H9 (cell line): Measurements from ENCODE around the gene FOXC2. TPM values are rescaled to one million over a fixed set of nuclear protein-coding genes. Genes with fewer than 3 reads are reported as not detected.

ENCODE experiments used
- DNase-seq: peaks from one replicate; pipeline ENCODE4 v3.0.0-alpha.2; 2017
- H2AFZ ChIP-seq: one replicate; pipeline ENCODE4 v1.6.1; 2013; ENCODE audit warnings: mild to moderate bottlenecking, low read length, control low read depth, moderate library complexity
- H2AK5ac ChIP-seq: 2 replicates; pipeline ENCODE4 v1.6.1; 2013; ENCODE audit warnings: low read length, control low read depth, mixed read lengths; ENCODE audit not compliant: insufficient read length
- H2BK120ac ChIP-seq: one replicate; pipeline ENCODE4 v1.6.1; 2013; ENCODE audit warnings: low read depth, mild to moderate bottlenecking, low read length, control low read depth, inconsistent platforms; ENCODE audit not compliant: poor library complexity, severe bottlenecking
- H2BK12ac ChIP-seq: 2 replicates; pipeline ENCODE4 v1.6.1; 2013; ENCODE audit warnings: low read length, control low read depth, mixed read lengths, low read depth; ENCODE audit not compliant: insufficient read length
- H2BK15ac ChIP-seq: 2 replicates; pipeline ENCODE4 v1.6.1; 2013; ENCODE audit warnings: low read depth, low read length, control low read depth
- H2BK20ac ChIP-seq: one replicate; pipeline ENCODE4 v1.6.1; 2013; ENCODE audit warnings: low read depth, mild to moderate bottlenecking, low read length, control low read depth, inconsistent platforms; ENCODE audit not compliant: poor library complexity, severe bottlenecking
- H2BK5ac ChIP-seq: 2 replicates; pipeline ENCODE4 v1.6.1; 2013; ENCODE audit warnings: low read length, control low read depth, mixed read lengths; ENCODE audit not compliant: insufficient read length
- H3K14ac ChIP-seq: 2 replicates; pipeline ENCODE4 v1.6.1; 2013; ENCODE audit warnings: low read length, control low read depth; ENCODE audit not compliant: insufficient read depth
- H3K18ac ChIP-seq: 2 replicates; pipeline ENCODE4 v1.6.1; 2013; ENCODE audit warnings: low read depth, mild to moderate bottlenecking, mixed read lengths, low read length, control low read depth; ENCODE audit not compliant: insufficient read length
- H3K23ac ChIP-seq: 2 replicates; pipeline ENCODE4 v1.6.1; 2013; ENCODE audit warnings: low read length, control low read depth, mixed read lengths, low read depth; ENCODE audit not compliant: insufficient read length
- H3K23me2 ChIP-seq: 2 replicates; pipeline ENCODE4 v1.6.1; 2013; ENCODE audit warnings: low read depth, mild to moderate bottlenecking, mixed read lengths, low read length, control low read depth; ENCODE audit not compliant: insufficient read length, poor library complexity, severe bottlenecking
- H3K27ac ChIP-seq: 2 replicates; pipeline ENCODE4 v1.5.1; 2013; ENCODE audit warnings: low read length, control low read depth, mixed read lengths, low read depth; ENCODE audit not compliant: insufficient read length
- H3K27me3 ChIP-seq: 2 replicates; pipeline ENCODE4 v1.6.1; 2013; ENCODE audit warnings: low read length, control low read depth, inconsistent platforms; ENCODE audit not compliant: insufficient read depth
- H3K4ac ChIP-seq: 2 replicates; pipeline ENCODE4 v1.6.1; 2013; ENCODE audit warnings: low read depth, mild to moderate bottlenecking, control low read depth, inconsistent platforms, low read length, moderate library complexity
- H3K4me1 ChIP-seq: 2 replicates; pipeline ENCODE4 v1.6.1; 2013; ENCODE audit warnings: low read length, control low read depth, inconsistent platforms; ENCODE audit not compliant: insufficient read depth
- H3K4me2 ChIP-seq: 2 replicates; pipeline ENCODE4 v1.6.1; 2013; ENCODE audit warnings: low read length, control low read depth, mixed read lengths; ENCODE audit not compliant: insufficient read length, insufficient read depth
- H3K56ac ChIP-seq: 2 replicates; pipeline ENCODE4 v1.6.1; 2013; ENCODE audit warnings: low read depth, mild to moderate bottlenecking, mixed read lengths, low read length, control low read depth; ENCODE audit not compliant: insufficient read length
- H3K79me1 ChIP-seq: 2 replicates; pipeline ENCODE4 v1.6.1; 2013; ENCODE audit warnings: low read depth, mild to moderate bottlenecking, moderate library complexity, low read length, control low read depth, inconsistent platforms; ENCODE audit not compliant: insufficient read depth, poor library complexity, severe bottlenecking
- H3K79me2 ChIP-seq: 2 replicates; pipeline ENCODE4 v1.6.1; 2013; ENCODE audit warnings: low read length, control low read depth, inconsistent platforms; ENCODE audit not compliant: insufficient read depth
- H3K9ac ChIP-seq: 2 replicates; pipeline ENCODE4 v1.6.1; 2013; ENCODE audit warnings: low read length, control low read depth, mixed read lengths; ENCODE audit not compliant: insufficient read length; ENCODE audit errors: extremely low read depth
- H3K9me3 ChIP-seq: one replicate; pipeline ENCODE4 v1.6.1; 2013; ENCODE audit warnings: low read depth, low read length, inconsistent platforms; ENCODE audit not compliant: control insufficient read depth
- H3T11ph ChIP-seq: one replicate; pipeline ENCODE4 v1.6.1; 2013; ENCODE audit warnings: mild to moderate bottlenecking, low read length, control low read depth, inconsistent platforms
- H4K20me1 ChIP-seq: one replicate; pipeline ENCODE4 v1.6.1; 2013; ENCODE audit not compliant: control insufficient read depth, insufficient read length, insufficient read depth
- H4K5ac ChIP-seq: 2 replicates; pipeline ENCODE4 v1.6.1; 2013; ENCODE audit warnings: low read depth, mild to moderate bottlenecking, mixed read lengths, low read length, control low read depth; ENCODE audit not compliant: insufficient read length
- H4K8ac ChIP-seq: replicated peaks from 2 replicates; pipeline ENCODE4 v1.6.1; 2013; ENCODE audit warnings: low read length, control low read depth, mixed read lengths, low read depth; ENCODE audit not compliant: insufficient read length
- H4K91ac ChIP-seq: 2 replicates; pipeline ENCODE4 v1.6.1; 2013; ENCODE audit warnings: low read depth, mild to moderate bottlenecking, moderate library complexity, mixed read lengths, low read length, control low read depth; ENCODE audit not compliant: insufficient read length
- H3K27ac Mint-ChIP-seq, 3 experiments: 2 replicates in 2 of 3; 3 replicates in 1 of 3; pipeline ENCODE4 v1.8.0; 2020 to 2021; ENCODE audit warnings: mixed read lengths in 3 of 3, mild to moderate bottlenecking in 1 of 3, moderate library complexity in 1 of 3
- H3K27me3 Mint-ChIP-seq: 2 replicates; pipeline ENCODE4 v1.8.0; 2021; ENCODE audit warnings: low read depth, mild to moderate bottlenecking, moderate library complexity, mixed read lengths
- H3K36me3 Mint-ChIP-seq, 3 experiments: 2 replicates in 2 of 3; 3 replicates in 1 of 3; pipeline ENCODE4 v1.8.0; 2020 to 2021; ENCODE audit warnings: low read depth in 3 of 3, mixed read lengths in 3 of 3; ENCODE audit not compliant: insufficient read depth in 1 of 3
- H3K4me1 Mint-ChIP-seq, 2 experiments: 2 replicates each; pipeline ENCODE4 v1.8.0; 2020; ENCODE audit warnings: mixed read lengths in 2 of 2
- H3K4me3 Mint-ChIP-seq, 2 experiments: 2 replicates in 1 of 2; 3 replicates in 1 of 2; pipeline ENCODE4 v1.8.0; 2020 to 2021; ENCODE audit warnings: mild to moderate bottlenecking in 2 of 2, mixed read lengths in 2 of 2, moderate library complexity in 1 of 2
- H3K9me3 Mint-ChIP-seq, 2 experiments: 2 replicates in 1 of 2; 3 replicates in 1 of 2; pipeline ENCODE4 v1.8.0; 2020; ENCODE audit warnings: mild to moderate bottlenecking in 2 of 2, mixed read lengths in 2 of 2, moderate library complexity in 1 of 2
- CTCF ChIP-seq: fragments of 200-600 bp; sonication (generic); conservative IDR thresholded peaks from 3 replicates; pipeline ENCODE4 v1.8.0; 2021; ENCODE audit warnings: antibody characterized with exemption, mild to moderate bottlenecking
- WGBS: extraction: QIAGEN DNeasy Blood & Tissue Kit; methylation state at CpG from one replicate; pipeline ENCODE4 v1.1.7; 2013; ENCODE audit warnings: missing lambda C conversion rate, low lambda C conversion rate, mixed read lengths; ENCODE audit not compliant: insufficient read length; ENCODE audit errors: extremely low coverage; 5-methylcytosine and 5-hydroxymethylcytosine counted together
- total RNA-seq: library from RNA; stranded (reverse); gene quantifications from 2 replicates; pipeline ENCODE4 v1.2.1, GENCODE V29; 2021

FOXC2 gene
- total RNA-seq, 1 experiment from 2014 or later: not detected

- H2BK5ac ChIP-seq: no peak overlapping the region
- H3K4me1 Mint-ChIP-seq: peaks cover 5 to 19% of the 10 kb centered on the region in 2 experiments; a peak in 3 of 4 replicates
- H3K18ac ChIP-seq: no peak overlapping the region
Observed at GRCh38 chr16:86519007-86519648, 47.5 kb upstream of the FOXC2 start.

More at GRCh38 chr16:86519007-86519648, 47.5 kb upstream of the FOXC2 start:
- H2AK5ac ChIP-seq: no peak overlapping the region
- Mint-ChIP-seq H3K9me3 (peaks cover 0 to 7% of the 10 kb centered on the region in 2 experiments; a peak in 1 of 5 replicates), H3K36me3 (no peaks in the 10 kb centered on the region), H3K27ac (no peak overlapping the region), H3K4me3 (no peak overlapping the region), H3K27me3 (peaks cover 83% of the 10 kb centered on the region)
- no peak for DNase-seq
- no peak overlapping the region for H2AFZ ChIP-seq
- H3T11ph ChIP-seq: no peak overlapping the region
- no peaks in the 10 kb centered on the region for H4K20me1 ChIP-seq
- H2BK15ac ChIP-seq: no peak overlapping the region
- H3K79me2 ChIP-seq: no peaks in the 10 kb centered on the region
- TF ChIP-seq CTCF: no peak
- H3K4me2 ChIP-seq: no peak overlapping the region
- no peak overlapping the region for H3K23ac ChIP-seq
- H3K27me3 ChIP-seq: peaks cover 43% of the 10 kb centered on the region
- H3K14ac ChIP-seq: no peak overlapping the region
- no peaks in the 10 kb centered on the region for H3K79me1 ChIP-seq
- no peak overlapping the region for H2BK120ac ChIP-seq
- H2BK20ac ChIP-seq: no peak overlapping the region
- H3K56ac ChIP-seq: no peak overlapping the region
- no peak overlapping the region for H4K8ac ChIP-seq
- no peaks in the 10 kb centered on the region for H3K23me2 ChIP-seq
- no peak overlapping the region for H4K91ac ChIP-seq
- no CpG with 5 or more reads among the region's 16 CpGs for WGBS
- no peak overlapping the region for H2BK12ac ChIP-seq
- H3K4ac ChIP-seq: no peak overlapping the region
- no peak overlapping the region for H3K27ac ChIP-seq
- H3K9me3 ChIP-seq: no peaks in the 10 kb centered on the region
- no peak overlapping the region for H4K5ac ChIP-seq
- no peak overlapping the region for H3K9ac ChIP-seq
- no peaks in the 10 kb centered on the region for H3K4me1 ChIP-seq
